Measurements from ENCODE around the gene NUMB. TPM values are rescaled to one million over a fixed set of nuclear protein-coding genes. Genes with fewer than 3 reads are reported as not detected.

Gene NUMB
- total RNA-seq, 1 donor from 2014 or later, result 218 TPM

DNA sequence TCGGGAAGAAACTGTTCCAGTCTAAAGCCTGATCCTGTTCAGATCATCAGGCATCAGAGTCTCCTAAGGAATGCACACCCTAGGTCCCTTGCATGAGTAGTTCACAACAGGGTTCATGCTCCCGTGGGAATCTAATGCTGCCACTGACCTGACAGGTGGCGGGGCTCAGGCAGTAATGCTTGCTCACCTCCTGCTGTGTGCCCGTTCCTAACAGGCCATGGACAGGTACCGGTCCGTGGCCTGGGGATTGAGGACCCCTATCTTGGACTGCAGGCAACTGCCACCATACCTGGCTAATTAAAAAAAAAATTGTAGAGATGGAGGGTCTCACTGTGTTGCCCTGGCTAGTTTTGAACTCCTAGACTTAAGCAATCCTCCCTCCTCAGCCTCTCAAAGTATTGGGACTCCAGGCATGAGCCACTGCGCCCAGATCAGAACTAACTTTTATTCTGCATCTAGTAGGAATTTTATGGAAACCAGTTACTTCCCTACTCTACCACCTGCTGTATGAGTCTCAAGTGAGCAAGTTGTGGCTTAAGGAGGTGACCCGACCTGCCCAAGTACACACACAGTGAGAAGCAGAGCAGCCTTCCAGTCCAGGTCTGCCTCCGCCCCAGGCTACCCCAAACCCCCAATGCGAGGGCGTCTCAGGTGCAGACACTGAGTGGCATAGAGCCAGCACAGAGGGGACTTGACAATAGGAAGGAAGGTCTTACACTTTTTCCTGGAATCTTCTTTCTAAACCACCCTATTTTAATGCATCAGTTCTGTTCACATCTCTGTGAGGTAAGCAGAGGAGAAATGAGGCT is 223.6 kb downstream of the NUMB start:
- peaks cover 18% of the 10 kb centered on the region for H3K4me1 Mint-ChIP-seq (ENCODE audit: unreplicated experiment)
- no peak overlapping the region for H3K4me3 Mint-ChIP-seq (ENCODE audit: unreplicated experiment)
- H3K36me3 Mint-ChIP-seq (ENCODE audit: low read depth, unreplicated experiment), result peaks cover 5% of the 10 kb centered on the region
- H3K9me3 Mint-ChIP-seq (ENCODE audit: unreplicated experiment), result no peaks in the 10 kb centered on the region
- peaks cover 25% of the 10 kb centered on the region for H3K27me3 Mint-ChIP-seq (ENCODE audit: unreplicated experiment)
- no peak overlapping the region for H3K27ac Mint-ChIP-seq (ENCODE audit: unreplicated experiment)
- TF ChIP-seq CTCF (IDR thresholded peaks at IDR 0.05; ENCODE audit: unreplicated experiment), result no peak
- no peak for DNase-seq (ENCODE audit: low spot score)

DNA sequence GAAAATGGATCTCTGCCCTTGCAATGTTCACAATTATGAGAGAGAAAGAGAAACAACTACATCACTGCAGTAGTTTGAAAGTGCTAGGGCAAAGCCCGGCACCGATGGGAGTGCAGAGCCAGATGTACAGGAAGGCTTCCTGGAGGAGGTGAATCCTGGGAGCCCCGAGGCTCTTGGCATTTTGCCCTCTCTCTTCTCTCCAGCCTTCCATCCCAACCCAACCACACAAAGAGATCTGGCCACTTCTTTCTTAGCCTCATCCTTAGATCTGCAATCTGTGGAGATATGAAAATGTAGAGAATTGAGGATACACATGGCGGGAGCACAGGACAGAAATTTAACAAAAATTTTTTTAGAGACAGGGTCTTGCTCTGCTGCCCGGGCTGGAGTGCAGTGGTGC is 224.3 kb downstream of the NUMB start:
- TF ChIP-seq CTCF (IDR thresholded peaks at IDR 0.05; ENCODE audit: unreplicated experiment), result no peak
- no peak overlapping the region for H3K27ac Mint-ChIP-seq (ENCODE audit: unreplicated experiment)
- H3K36me3 Mint-ChIP-seq (ENCODE audit: low read depth, unreplicated experiment), result peaks cover 5% of the 10 kb centered on the region
- H3K4me1 Mint-ChIP-seq (ENCODE audit: unreplicated experiment), result peaks cover 18% of the 10 kb centered on the region
- DNase-seq (ENCODE audit: low spot score), result no peak
- no peak overlapping the region for H3K4me3 Mint-ChIP-seq (ENCODE audit: unreplicated experiment)
- H3K27me3 Mint-ChIP-seq (ENCODE audit: unreplicated experiment), result peaks cover 25% of the 10 kb centered on the region
- no peaks in the 10 kb centered on the region for H3K9me3 Mint-ChIP-seq (ENCODE audit: unreplicated experiment)

DNA sequence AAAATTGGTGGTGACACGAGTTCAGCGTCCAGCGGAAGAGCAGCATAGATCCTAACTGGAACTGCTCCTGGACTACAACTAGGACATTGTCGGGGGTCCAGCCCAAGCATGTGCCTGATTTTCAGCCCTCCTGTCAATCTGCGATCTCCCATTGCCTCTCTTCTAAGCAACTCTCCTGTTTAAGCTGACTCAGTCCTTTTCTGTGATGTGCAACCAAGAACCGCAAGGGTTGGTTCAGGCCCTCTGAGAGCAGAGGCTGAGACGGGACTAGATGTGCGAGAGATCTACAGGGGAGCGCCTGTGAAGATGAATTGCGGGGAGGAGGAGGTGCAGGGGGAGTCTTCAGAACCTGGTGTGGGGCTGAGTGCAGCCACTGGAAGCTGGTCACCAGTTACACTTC is 224.8 kb downstream of the NUMB start:
- TF ChIP-seq CTCF (IDR thresholded peaks at IDR 0.05; ENCODE audit: unreplicated experiment), result no peak
- peaks cover 25% of the 10 kb centered on the region for H3K27me3 Mint-ChIP-seq (ENCODE audit: unreplicated experiment)
- peaks cover 5% of the 10 kb centered on the region for H3K36me3 Mint-ChIP-seq (ENCODE audit: low read depth, unreplicated experiment)
- no peak overlapping the region for H3K4me3 Mint-ChIP-seq (ENCODE audit: unreplicated experiment)
- peaks cover 18% of the 10 kb centered on the region for H3K4me1 Mint-ChIP-seq (ENCODE audit: unreplicated experiment)
- no peak overlapping the region for H3K27ac Mint-ChIP-seq (ENCODE audit: unreplicated experiment)
- no peaks in the 10 kb centered on the region for H3K9me3 Mint-ChIP-seq (ENCODE audit: unreplicated experiment)
- no peak for DNase-seq (ENCODE audit: low spot score)

- no peaks in the 10 kb centered on the region for H3K9me3 Mint-ChIP-seq (ENCODE audit: unreplicated experiment)
- peaks cover 18% of the 10 kb centered on the region for H3K4me1 Mint-ChIP-seq (ENCODE audit: unreplicated experiment)
- H3K36me3 Mint-ChIP-seq (ENCODE audit: low read depth, unreplicated experiment), result peaks cover 5% of the 10 kb centered on the region
Measured at GRCh38 chr14:73232984-73233383, 225.4 kb downstream of the NUMB start.

More at GRCh38 chr14:73232984-73233383, 225.4 kb downstream of the NUMB start:
- Mint-ChIP-seq H3K4me3 (ENCODE audit: unreplicated experiment) (no peak overlapping the region), H3K27me3 (ENCODE audit: unreplicated experiment) (peaks cover 25% of the 10 kb centered on the region), H3K27ac (ENCODE audit: unreplicated experiment) (no peak overlapping the region)
- TF ChIP-seq CTCF (IDR thresholded peaks at IDR 0.05; ENCODE audit: unreplicated experiment), result no peak
- no peak for DNase-seq (ENCODE audit: low spot score)

All from endothelial cell (in vitro differentiated cells).